Activated naive CD8-positive, alpha-beta T cell treated with anti-CD3 and anti-CD28 coated beads for 36 hours (primary cell): ENCODE measurements around the gene VMO1. TPM values are rescaled to one million over a fixed set of nuclear protein-coding genes. Genes with fewer than 3 reads are reported as not detected.

Source experiments
- DNase-seq: peaks from one replicate; pipeline ENCODE4 v3.0.0; 2021
- H3K27ac Mint-ChIP-seq: one replicate; pipeline ENCODE4 v1.8.0; 2022; ENCODE audit warnings: mild to moderate bottlenecking, moderate library complexity, mixed read lengths
- H3K27me3 Mint-ChIP-seq: one replicate; pipeline ENCODE4 v1.8.0; 2022; ENCODE audit warnings: mild to moderate bottlenecking, mixed read lengths
- H3K36me3 Mint-ChIP-seq: one replicate; pipeline ENCODE4 v1.8.0; 2021; ENCODE audit warnings: mild to moderate bottlenecking, mixed read lengths
- H3K4me1 Mint-ChIP-seq: one replicate; pipeline ENCODE4 v1.8.0; 2021; ENCODE audit warnings: mixed read lengths
- H3K4me3 Mint-ChIP-seq: one replicate; pipeline ENCODE4 v1.8.0; 2022; ENCODE audit warnings: mild to moderate bottlenecking, moderate library complexity, mixed read lengths
- H3K9me3 Mint-ChIP-seq: one replicate; pipeline ENCODE4 v1.8.0; 2022; ENCODE audit warnings: mixed read lengths
- total RNA-seq, 2 experiments: library from RNA; stranded (reverse); gene quantifications; one replicate each; pipeline ENCODE4 v1.2.3, GENCODE V29; 2021

The VMO1 gene
- total RNA-seq, 2 experiments from 2014 or later, result not detected

DNA sequence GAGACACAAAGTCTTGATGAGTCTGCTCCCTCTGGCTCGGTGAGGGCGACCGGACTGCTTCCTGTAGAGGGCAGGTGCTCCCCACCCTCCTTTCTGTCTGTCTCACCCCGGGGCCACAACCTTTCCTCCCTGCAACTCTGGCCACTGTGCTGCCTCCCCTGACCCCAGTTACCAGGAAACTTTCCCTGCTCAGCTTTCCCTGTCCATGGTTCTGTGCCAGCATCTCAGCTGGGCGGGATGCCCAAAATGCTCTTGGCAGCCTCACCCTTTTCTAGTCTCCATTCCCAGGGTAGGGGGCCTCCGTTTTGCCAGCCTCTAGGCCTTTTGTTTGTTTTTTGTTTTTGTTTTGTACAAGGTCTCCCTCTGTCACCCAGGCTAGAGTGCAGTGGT lies 22.2 kb upstream of the VMO1 start:
- no peaks in the 10 kb centered on the region for H3K9me3 Mint-ChIP-seq
- no peak overlapping the region for H3K27ac Mint-ChIP-seq
- no peaks in the 10 kb centered on the region for H3K36me3 Mint-ChIP-seq
- H3K27me3 Mint-ChIP-seq, result no peaks in the 10 kb centered on the region
- H3K4me1 Mint-ChIP-seq, result peaks cover 2% of the 10 kb centered on the region
- DNase-seq, result no peak
- H3K4me3 Mint-ChIP-seq, result peak overlapping the region; percentile 63

DNA sequence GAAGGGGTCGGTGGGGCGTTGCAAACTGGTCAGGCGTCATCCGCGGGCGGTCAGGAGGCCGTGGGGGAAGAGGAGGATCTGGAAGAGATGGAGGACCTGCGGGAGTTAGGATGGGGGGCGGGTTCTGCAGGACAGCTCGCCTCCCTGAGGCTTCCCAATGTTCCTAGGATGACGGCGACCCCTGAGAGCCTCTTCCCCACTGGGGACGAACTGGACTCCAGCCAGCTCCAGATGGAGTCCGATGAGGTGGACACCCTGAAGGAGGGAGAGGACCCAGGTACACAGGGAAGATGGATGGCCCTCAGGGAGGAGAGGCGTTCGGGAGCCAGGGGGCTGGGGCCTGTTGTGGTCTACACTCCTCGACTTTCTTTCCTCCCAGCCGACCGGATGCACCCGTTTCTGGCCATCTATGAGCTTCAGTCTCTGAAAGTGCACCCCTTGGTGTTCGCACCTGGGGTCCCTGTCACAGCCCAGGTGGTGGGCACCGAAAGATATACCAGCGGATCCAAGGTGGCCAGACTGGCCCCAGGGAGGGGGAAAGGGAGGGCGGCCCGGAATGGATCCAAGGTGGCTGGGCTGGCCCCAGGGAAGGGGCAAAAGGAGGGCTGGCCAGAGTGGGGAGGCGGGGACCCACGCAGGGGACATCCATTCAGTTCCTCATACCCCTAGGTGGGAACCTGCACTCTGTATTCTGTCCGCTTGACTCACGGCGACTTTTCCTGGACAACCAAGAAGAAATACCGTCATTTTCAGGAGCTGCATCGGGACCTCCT lies 21.6 kb upstream of the VMO1 start:
- Mint-ChIP-seq H3K27ac (no peak overlapping the region), H3K36me3 (no peaks in the 10 kb centered on the region), H3K27me3 (no peaks in the 10 kb centered on the region), H3K4me3 (peak overlapping the region; percentile 74), H3K4me1 (peaks cover 2% of the 10 kb centered on the region), H3K9me3 (no peaks in the 10 kb centered on the region)
- no peak for DNase-seq

DNA sequence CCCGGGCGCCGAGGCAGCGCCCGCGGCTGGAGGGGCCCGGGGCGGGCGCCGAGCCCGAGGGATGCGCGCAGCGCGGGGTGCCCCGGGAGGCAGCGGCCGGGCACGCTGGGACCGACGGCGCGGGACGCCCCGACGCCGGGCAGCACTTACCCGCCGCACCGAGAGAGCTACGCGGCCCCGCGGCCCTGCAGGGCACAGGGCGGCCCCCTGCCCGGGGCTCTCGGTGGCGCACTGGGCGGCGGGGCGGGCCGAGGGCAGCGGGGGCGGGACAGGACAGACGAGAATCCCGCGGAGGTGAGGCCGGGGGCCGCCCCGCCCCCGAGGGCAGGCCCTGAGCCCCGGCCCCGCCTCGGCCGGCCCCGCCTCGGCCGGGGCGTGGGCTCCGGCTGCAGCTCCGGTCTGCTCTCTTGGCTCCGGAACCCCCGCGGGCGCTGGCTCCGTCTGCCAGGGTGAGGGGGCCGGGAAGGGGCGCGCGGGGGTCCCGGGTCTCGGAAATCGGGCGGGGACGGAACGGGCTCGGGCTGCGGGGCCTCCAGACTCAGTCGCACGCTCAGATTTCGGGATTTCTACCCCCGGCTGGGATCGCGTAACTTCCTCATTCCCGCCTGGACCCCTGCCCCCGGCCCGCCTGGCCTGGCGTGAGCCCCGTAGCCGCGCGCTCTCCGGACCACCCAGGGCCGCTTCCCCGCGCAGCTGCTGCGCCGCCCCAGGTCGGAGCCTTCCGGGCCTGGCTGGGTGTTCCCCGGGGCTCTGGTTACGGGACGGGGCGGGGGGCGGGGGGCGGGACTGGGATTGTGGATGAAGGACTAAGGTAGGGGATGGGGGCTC lies 20.8 kb upstream of the VMO1 start, which contains the start of gene PLD2:
PLD2 (plus strand) TSS at position 376 of the 828 bp plus-strand sequence. CDS start 621 bp downstream, outside the sequence.
- no peaks in the 10 kb centered on the region for H3K36me3 Mint-ChIP-seq

DNA sequence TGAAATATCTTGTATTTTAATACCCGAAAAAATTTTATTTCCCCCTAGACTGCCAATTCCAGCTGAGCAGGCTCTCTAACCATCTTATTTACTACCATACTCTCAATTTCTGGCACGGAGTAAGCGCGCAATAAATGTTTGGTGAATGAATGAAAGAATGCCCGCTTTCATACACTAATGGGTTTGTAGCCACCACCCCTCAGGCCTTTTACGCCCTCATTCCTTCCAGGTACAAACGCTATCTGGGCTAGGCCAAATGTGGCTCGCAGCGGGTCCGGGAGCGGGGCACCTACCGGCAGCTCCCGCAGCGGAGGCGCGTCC lies 20.3 kb upstream of the VMO1 start:
- peak overlapping the region; percentile 70 for H3K4me3 Mint-ChIP-seq
- peaks cover 2% of the 10 kb centered on the region for H3K4me1 Mint-ChIP-seq
- H3K27me3 Mint-ChIP-seq, result no peaks in the 10 kb centered on the region
- H3K36me3 Mint-ChIP-seq, result no peaks in the 10 kb centered on the region
- H3K9me3 Mint-ChIP-seq, result no peaks in the 10 kb centered on the region
- H3K27ac Mint-ChIP-seq, result no peak overlapping the region
- no peak for DNase-seq

More for the DNA sequence above, 20.8 kb upstream of the VMO1 start, which contains the start of gene PLD2:
- no peaks in the 10 kb centered on the region for H3K9me3 Mint-ChIP-seq
- H3K4me1 Mint-ChIP-seq, result peaks cover 2% of the 10 kb centered on the region
- H3K4me3 Mint-ChIP-seq, result peak within 1 kb of the TSS; percentile 74
- peak; percentile 93 for DNase-seq
- no peak within 1 kb of the TSS for H3K27ac Mint-ChIP-seq
- no peaks in the 10 kb centered on the region for H3K27me3 Mint-ChIP-seq

DNA sequence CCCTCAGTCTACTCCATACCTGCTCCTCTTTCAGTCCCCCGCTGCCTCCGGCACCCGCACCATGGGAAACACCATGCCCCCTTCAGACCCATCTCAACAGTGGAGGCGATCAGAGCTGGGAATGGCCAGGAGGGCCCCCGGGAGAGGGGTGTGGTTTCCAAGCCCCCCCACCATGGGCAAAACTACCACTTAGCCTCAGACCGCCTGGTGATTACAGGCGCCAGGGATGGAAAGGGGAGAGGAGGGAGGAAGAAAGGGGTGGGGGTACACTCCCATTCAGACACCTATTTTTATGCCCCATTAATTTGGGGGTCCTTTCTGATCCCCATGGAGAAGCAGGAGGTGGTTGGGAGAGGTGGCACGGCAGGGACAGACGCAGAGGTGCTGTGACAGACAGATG lies 16.1 kb upstream of the VMO1 start, which contains the start of gene C17orf114:
C17orf114 (minus strand) TSS at position 101 of the 400 bp plus-strand sequence.
- Mint-ChIP-seq H3K27me3 (no peaks in the 10 kb centered on the region), H3K36me3 (peaks cover 7% of the 10 kb centered on the region), H3K27ac (no peak within 1 kb of the TSS), H3K9me3 (no peaks in the 10 kb centered on the region), H3K4me3 (no peak within 1 kb of the TSS), H3K4me1 (peaks cover 17% of the 10 kb centered on the region)
- DNase-seq, result no peak

DNA sequence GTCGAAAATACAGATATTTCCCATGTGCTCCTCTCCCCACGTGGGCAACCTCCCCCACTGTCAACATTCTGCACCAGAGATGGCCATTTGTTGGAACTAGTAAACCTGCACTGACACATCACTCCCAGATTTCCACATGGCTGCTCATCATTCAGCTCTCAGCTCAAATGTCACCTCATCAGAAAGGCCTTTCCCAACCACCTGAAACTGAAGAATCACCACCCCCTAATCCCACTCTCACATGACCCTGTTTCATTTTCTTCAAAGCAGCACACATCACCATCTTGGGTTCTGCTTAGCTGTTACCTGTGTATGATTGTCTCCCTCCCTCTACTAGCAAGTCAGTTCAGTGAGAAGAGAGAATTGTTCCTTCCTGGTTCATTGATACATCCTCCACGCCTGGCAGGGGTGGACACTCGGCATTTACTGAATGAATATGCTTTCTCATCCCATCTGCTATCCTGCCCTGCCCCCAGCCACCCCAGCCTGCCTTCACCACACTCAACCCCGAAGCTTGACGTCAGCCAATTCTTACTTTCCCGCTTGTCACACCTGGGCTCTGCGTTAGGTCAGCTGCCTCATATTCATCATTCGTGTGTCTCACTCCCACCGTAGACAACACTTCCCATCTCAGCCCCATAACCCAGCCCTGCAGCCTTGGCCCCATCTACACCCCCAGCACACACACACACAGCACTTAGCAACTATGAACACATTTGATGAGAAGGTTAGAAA lies 14.5 kb upstream of the VMO1 start:
- Mint-ChIP-seq H3K27ac (peak overlapping the region; percentile 12), H3K4me1 (peaks cover 22% of the 10 kb centered on the region), H3K36me3 (peaks cover 15% of the 10 kb centered on the region), H3K9me3 (no peaks in the 10 kb centered on the region), H3K4me3 (no peak overlapping the region), H3K27me3 (no peaks in the 10 kb centered on the region)
- no peak for DNase-seq

DNA sequence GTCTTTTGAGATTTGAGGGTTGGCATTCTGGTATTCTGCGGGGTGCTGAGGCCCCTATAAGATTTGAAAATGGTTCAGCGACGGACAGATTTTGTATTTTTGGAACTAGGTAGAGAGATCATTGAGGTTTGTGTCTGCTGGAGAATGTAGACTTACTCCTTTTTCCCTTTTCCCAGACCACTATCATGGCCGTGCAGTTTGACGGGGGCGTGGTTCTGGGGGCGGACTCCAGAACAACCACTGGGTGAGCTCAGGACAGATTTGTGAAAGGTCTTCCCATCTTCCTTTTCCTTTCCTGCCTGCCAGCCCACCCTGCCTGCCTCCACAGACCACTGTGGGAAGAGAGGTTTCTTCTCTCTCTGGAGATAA lies 10.4 kb upstream of the VMO1 start:
- Mint-ChIP-seq H3K4me3 (peak overlapping the region; percentile 100), H3K9me3 (no peaks in the 10 kb centered on the region), H3K36me3 (peaks cover 15% of the 10 kb centered on the region), H3K27me3 (peaks cover 5% of the 10 kb centered on the region), H3K4me1 (peaks cover 22% of the 10 kb centered on the region), H3K27ac (peak overlapping the region; percentile 98)
- peak; percentile 48 for DNase-seq

DNA sequence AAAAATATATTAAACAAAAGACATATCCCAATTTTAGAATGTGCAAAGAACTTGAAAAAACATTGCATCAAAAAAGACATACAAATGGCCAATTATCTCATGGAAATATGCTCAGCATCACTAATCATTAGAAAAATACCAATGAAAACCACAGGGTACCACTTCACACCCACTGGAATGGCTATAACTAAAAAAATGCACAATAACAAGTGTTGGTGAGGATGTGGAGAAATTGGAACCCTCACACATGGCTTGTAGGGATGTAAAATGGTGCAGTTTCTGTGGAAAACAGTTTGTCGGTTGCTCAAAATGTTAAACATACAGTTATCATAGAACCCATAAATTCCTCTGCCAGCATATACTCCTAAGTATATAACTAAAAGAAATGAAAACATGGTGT lies 9.0 kb upstream of the VMO1 start:
- Mint-ChIP-seq H3K36me3 (peaks cover 9% of the 10 kb centered on the region), H3K4me3 (peak overlapping the region; percentile 100), H3K27me3 (peaks cover 5% of the 10 kb centered on the region), H3K9me3 (no peaks in the 10 kb centered on the region), H3K4me1 (peaks cover 16% of the 10 kb centered on the region), H3K27ac (no peak overlapping the region)
- no peak for DNase-seq

DNA sequence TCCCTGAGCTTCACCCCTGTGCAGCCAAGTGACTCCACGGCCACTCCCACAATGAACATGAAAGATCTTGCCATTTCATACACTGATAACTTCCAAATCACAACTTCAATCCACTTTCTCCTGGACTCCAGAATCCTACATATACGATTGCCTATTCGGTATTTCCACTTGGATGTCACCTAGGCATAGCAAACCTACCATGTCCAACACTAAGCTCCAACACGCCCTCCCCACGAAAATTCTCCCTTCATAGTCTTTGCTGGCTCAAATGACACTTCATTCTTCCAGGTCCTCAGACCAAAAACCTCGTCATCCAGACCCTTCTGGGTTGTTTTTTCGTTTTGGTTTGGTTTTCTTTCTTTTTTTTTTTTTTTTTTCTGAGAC lies 4.5 kb upstream of the VMO1 start:
- Mint-ChIP-seq H3K4me3 (peak overlapping the region; percentile 64), H3K4me1 (peaks cover 17% of the 10 kb centered on the region), H3K27me3 (peaks cover 43% of the 10 kb centered on the region), H3K36me3 (no peaks in the 10 kb centered on the region), H3K27ac (peak overlapping the region; percentile 75), H3K9me3 (no peaks in the 10 kb centered on the region)
- DNase-seq, result no peak

DNA sequence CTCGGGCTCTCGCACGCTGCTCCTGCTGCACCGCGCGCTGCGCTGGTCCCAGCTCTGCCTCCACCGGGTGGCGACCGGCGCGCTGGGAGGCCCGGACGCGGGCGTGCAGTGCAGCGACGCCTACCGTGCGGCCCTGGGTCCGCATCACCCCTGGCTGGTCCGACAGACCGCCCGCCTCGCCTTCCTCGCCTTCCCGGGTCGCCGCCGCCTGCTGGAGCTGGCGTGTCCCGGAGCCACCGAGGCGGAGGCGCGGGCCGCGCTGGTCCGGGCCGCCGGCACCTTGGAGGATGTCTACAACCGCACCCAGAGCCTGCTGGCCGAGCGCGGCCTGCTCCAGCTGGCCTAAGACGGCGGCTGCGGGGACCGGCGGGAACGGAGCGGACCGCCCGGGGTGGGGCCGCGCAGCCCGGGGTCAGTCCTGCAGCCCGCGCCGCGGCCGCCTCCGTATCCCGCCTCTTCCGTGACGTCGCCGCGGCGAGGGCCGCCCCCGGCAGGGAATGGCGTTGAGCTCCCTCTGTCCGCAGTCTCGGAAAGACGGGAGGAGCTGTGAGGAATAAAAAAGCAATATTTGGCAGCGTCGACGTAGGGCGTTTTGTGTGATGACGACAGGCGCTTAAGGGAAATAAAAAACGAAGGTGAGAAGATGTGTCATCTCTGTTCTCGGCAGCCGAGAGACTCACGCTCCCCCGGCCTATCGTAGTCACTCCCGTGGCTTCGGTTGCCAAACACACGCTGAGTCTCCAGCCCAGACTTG lies 4.0 kb upstream of the VMO1 start:
- Mint-ChIP-seq H3K4me3 (peak overlapping the region; percentile 64), H3K4me1 (peaks cover 21% of the 10 kb centered on the region), H3K9me3 (no peaks in the 10 kb centered on the region), H3K27ac (peak overlapping the region; percentile 75), H3K36me3 (no peaks in the 10 kb centered on the region), H3K27me3 (peaks cover 49% of the 10 kb centered on the region)
- DNase-seq, result peak; percentile 89

DNA sequence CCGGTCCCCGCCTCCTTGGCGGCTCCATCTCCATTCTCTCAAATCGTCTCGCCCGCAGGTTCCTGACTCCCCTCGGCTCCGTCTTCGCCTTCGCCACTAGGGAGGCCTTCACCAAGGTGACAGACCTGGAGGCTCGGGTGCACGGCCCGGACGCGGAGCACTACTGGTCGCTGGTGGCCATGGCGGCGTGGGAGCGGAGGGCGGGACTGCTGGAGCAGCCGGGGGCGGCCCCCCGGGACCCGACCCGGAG lies 3.5 kb upstream of the VMO1 start:
- Mint-ChIP-seq H3K36me3 (no peaks in the 10 kb centered on the region), H3K9me3 (no peaks in the 10 kb centered on the region), H3K4me1 (peaks cover 21% of the 10 kb centered on the region), H3K27ac (no peak overlapping the region), H3K27me3 (peaks cover 54% of the 10 kb centered on the region), H3K4me3 (peak overlapping the region; percentile 80)
- DNase-seq, result no peak

DNA sequence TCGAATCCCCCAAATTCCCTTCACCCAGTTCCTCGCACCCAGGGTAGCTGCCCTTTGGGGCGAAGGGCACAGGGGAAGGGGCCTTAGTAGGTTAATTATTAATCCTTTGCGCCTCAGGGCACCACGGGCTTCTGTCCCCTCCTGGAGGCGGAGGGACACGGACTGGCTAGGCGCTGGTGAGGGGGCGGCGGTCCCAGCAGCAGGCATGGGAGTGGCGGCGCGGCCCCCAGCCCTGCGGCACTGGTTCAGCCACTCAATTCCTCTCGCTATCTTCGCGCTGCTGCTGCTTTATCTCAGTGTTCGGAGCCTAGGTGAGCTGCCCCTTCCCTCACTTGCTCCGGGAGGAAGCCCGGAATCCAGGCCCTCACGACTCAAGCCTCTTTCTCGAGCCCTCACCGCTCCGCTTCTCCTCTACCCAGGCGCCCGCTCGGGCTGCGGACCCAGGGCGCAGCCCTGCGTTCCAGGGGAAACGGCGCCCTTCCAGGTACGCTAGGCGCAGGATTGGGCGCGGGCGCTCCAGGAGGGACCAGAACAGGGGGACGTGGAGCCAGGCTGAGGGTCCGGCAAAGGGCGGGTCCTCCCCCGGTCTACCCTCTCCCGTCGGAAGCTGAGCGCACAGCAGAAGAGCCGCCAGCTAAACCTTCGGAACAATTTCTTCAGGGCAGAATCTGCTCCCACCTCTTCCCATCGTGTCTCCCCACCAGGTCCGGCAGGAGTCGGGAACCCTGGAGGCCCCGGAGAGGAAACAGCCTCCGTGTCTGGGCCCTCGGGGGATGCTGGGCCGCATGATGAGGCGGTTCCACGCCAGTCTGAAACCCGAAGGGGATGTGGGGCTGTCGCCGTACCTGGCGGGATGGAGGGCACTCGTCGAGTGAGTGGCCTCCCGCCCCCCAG lies 2.9 kb upstream of the VMO1 start, which contains the start of gene GLTPD2:
GLTPD2 (plus strand) TSS at position 158 of the 894 bp plus-strand sequence; CDS start at position 206, 48 bp downstream.
- H3K4me1 Mint-ChIP-seq, result peaks cover 21% of the 10 kb centered on the region
- H3K27ac Mint-ChIP-seq, result no peak within 1 kb of the TSS
- peaks cover 60% of the 10 kb centered on the region for H3K27me3 Mint-ChIP-seq
- no peaks in the 10 kb centered on the region for H3K9me3 Mint-ChIP-seq
- peak within 1 kb of the TSS; percentile 80 for H3K4me3 Mint-ChIP-seq
- no peak for DNase-seq
- H3K36me3 Mint-ChIP-seq, result no peaks in the 10 kb centered on the region

DNA sequence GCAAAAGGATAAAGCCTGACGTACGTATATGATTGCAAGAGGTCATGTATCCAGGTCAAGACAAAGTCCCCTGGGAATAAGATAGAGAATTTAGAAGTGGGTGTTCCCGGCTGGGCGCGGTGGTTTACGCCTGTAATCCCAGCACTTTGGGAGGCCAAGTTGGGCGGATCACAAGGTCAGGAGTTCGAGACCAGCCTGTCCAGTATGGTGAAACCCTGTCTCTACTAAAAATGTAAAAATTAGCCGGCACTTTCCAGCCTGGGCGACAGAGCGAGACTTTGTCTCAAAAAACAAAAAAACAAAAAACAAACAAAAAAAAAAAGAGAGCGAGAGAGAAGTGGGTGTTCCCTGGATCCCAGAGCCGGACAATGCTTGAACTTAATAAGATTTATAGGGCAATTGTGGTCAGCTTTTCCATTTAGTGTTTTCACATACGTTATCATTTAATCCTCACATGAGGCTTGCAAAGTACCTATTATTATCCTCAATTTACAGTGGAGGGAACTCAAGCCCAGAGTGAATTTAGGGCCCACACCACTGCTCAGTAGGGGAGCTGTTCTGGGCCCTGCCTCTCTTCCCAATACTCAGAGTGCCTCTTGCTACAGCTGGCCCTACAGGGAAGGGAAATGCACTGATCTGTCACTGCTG lies 2.1 kb upstream of the VMO1 start:
- H3K27me3 Mint-ChIP-seq, result peaks cover 67% of the 10 kb centered on the region
- H3K9me3 Mint-ChIP-seq, result no peaks in the 10 kb centered on the region
- peaks cover 21% of the 10 kb centered on the region for H3K4me1 Mint-ChIP-seq
- DNase-seq, result no peak
- H3K27ac Mint-ChIP-seq, result no peak overlapping the region
- no peak overlapping the region for H3K4me3 Mint-ChIP-seq
- no peaks in the 10 kb centered on the region for H3K36me3 Mint-ChIP-seq
